ENCODE data around the gene HBQ1.

GRCh38 chr16:160691-161190, 19.5 kb upstream of the HBQ1 start:
- TF ChIP-seq POLR2A (IDR thresholded peaks at IDR 0.05; ENCODE audit: low read depth, low read length) (no peak), CTCF (conservative IDR thresholded peaks at IDR 0.05; ENCODE audit: low read depth, low read length) (no peak)

All from IMR-90 (cell line).